ENCODE results near the gene CD300LF. TPM values are rescaled to one million over a fixed set of nuclear protein-coding genes. Genes with fewer than 3 reads are reported as not detected.

Gene CD300LF
- total RNA-seq, 1 experiment from 2014 or later: not detected

- DNase-seq (ENCODE audit: unreplicated experiment): no peak
- no peak for TF ChIP-seq CTCF (IDR thresholded peaks at IDR 0.05; ENCODE audit: unreplicated experiment)
- BruUV-seq (replicated peaks): no TSS peak
- Mint-ChIP-seq H3K4me3 (ENCODE audit: unreplicated experiment) (no peak overlapping the region), H3K27me3 (ENCODE audit: insufficient read depth, unreplicated experiment) (peaks cover 24% of the 10 kb centered on the region), H3K4me1 (ENCODE audit: insufficient read depth, unreplicated experiment) (no peaks in the 10 kb centered on the region), H3K36me3 (ENCODE audit: insufficient read depth, unreplicated experiment) (no peaks in the 10 kb centered on the region), H3K9me3 (ENCODE audit: unreplicated experiment) (no peaks in the 10 kb centered on the region), H3K27ac (ENCODE audit: low read depth, unreplicated experiment) (no peak overlapping the region)
- ChIA-PET POLR2A (no interaction called here), CTCF (interaction anchor here (0.5 to 1.2 kb wide), 5 partner anchors 33 to 280 kb away, joined by 3 to 6 read pairs (median 3); no protein-coding TSS in a partner anchor)
- intact Hi-C loops (cut with micrococcal nuclease): no loop called here
These were observed 25.6 kb upstream of the CD300LF start for GRCh38 chr17:74738051-74738996.

GRCh38 chr17:74737299-74738050 is 24.8 kb upstream of the CD300LF start:
- Mint-ChIP-seq H3K4me3 (ENCODE audit: unreplicated experiment) (no peak overlapping the region), H3K9me3 (ENCODE audit: unreplicated experiment) (no peaks in the 10 kb centered on the region), H3K27ac (ENCODE audit: low read depth, unreplicated experiment) (no peak overlapping the region), H3K27me3 (ENCODE audit: insufficient read depth, unreplicated experiment) (peaks cover 24% of the 10 kb centered on the region), H3K36me3 (ENCODE audit: insufficient read depth, unreplicated experiment) (no peaks in the 10 kb centered on the region), H3K4me1 (ENCODE audit: insufficient read depth, unreplicated experiment) (no peaks in the 10 kb centered on the region)
- BruUV-seq (replicated peaks): no TSS peak
- CTCF ChIA-PET: interaction anchor here (0.6 to 1.2 kb wide), 4 partner anchors 54 to 220 kb away, joined by 3 to 4 read pairs (median 4); no protein-coding TSS in a partner anchor
- intact Hi-C loops (cut with micrococcal nuclease): loop anchor here (1.0 kb wide), 1 partner anchor 80 kb away; no protein-coding TSS in a partner anchor
- DNase-seq (ENCODE audit: unreplicated experiment): no peak
- peak; percentile 28 for TF ChIP-seq CTCF (IDR thresholded peaks at IDR 0.05; ENCODE audit: unreplicated experiment)
- POLR2A ChIA-PET: no interaction called here

- no peaks in the 10 kb centered on the region for H3K36me3 Mint-ChIP-seq (ENCODE audit: insufficient read depth, unreplicated experiment)
- CTCF ChIA-PET: interaction anchor here (0.6 to 1.2 kb wide), 3 partner anchors 9 to 86 kb away, joined by 3 to 6 read pairs (median 4); no protein-coding TSS in a partner anchor
- H3K4me1 Mint-ChIP-seq (ENCODE audit: insufficient read depth, unreplicated experiment): no peaks in the 10 kb centered on the region
- POLR2A ChIA-PET: no interaction called here
- no TSS peak for BruUV-seq (replicated peaks)
- H3K27ac Mint-ChIP-seq (ENCODE audit: low read depth, unreplicated experiment): no peak within 1 kb of the TSS
- no peaks in the 10 kb centered on the region for H3K9me3 Mint-ChIP-seq (ENCODE audit: unreplicated experiment)
- no peak within 1 kb of the TSS for H3K4me3 Mint-ChIP-seq (ENCODE audit: unreplicated experiment)
- H3K27me3 Mint-ChIP-seq (ENCODE audit: insufficient read depth, unreplicated experiment): peaks cover 24% of the 10 kb centered on the region
- DNase-seq (ENCODE audit: unreplicated experiment): no peak
- TF ChIP-seq CTCF (IDR thresholded peaks at IDR 0.05; ENCODE audit: unreplicated experiment): no peak
- intact Hi-C loops (cut with micrococcal nuclease): loop anchor here (1.0 kb wide), 1 partner anchor 79 kb away; no protein-coding TSS in a partner anchor
These were observed 24.0 kb upstream of the CD300LF start, which contains the start of gene RAB37 for GRCh38 chr17:74736513-74737298. Gene RAB37 (plus strand): TSS chr17:74737256. CDS start chr17:74737273, 17 bp downstream.
